Right atrium auricular region (tissue), 2 donors: ENCODE measurements around the gene PHF5A. TPM values are rescaled to one million over a fixed set of nuclear protein-coding genes. Genes with fewer than 3 reads are reported as not detected.

Experiments used
- DNase-seq: peaks from one replicate; pipeline ENCODE4 v3.0.0-alpha.2; 2019; ENCODE audit warnings: low spot score
- H3K27ac ChIP-seq, 2 donors: fragments of 200-600 bp; sonication (generic); 1 replicate in 1 of 2; 2 replicates in 1 of 2; pipeline ENCODE4 v1.5.1; 2016 to 2019
- H3K27me3 ChIP-seq, 2 donors: fragments of 200-600 bp; sonication (generic); one replicate each; pipeline versions ENCODE4 v1.5.1 to v1.6.0; 2017 to 2019
- H3K36me3 ChIP-seq: fragments of 200-600 bp; sonication (generic); one replicate; pipeline ENCODE4 v1.5.1; 2016
- H3K4me1 ChIP-seq, 2 donors: fragments of 200-600 bp; sonication (generic); one replicate each; pipeline versions ENCODE4 v1.5.1 to v1.6.0; 2017 to 2019
- H3K4me3 ChIP-seq, 2 donors: fragments of 200-600 bp; sonication (generic); 1 replicate in 1 of 2; 2 replicates in 1 of 2; pipeline ENCODE4 v1.5.1; 2017 to 2019; ENCODE audit warnings: mild to moderate bottlenecking in 1 of 2, moderate library complexity in 1 of 2
- H3K9me3 ChIP-seq, 2 donors: fragments of 200-600 bp; sonication (generic); one replicate each; pipeline ENCODE4 v1.5.1; 2019
- total RNA-seq, 2 donors: library from RNA; depleted of rRNA; stranded (reverse); fragments of >200 nt; gene quantifications; one replicate each; pipeline ENCODE4 v1.1.0, GENCODE V29; 2016
- TF ChIP-seq, protein P1 (sequence below), 2 donors: fragments of 200-600 bp; sonication (generic); IDR thresholded peaks; one replicate each; pipeline ENCODE4 v1.5.1; 2019; ENCODE audit warnings: antibody characterized with exemption in 2 of 2

The PHF5A gene
- total RNA-seq, 2 donors from 2014 or later, result 19.3 to 23.5 TPM

DNA sequence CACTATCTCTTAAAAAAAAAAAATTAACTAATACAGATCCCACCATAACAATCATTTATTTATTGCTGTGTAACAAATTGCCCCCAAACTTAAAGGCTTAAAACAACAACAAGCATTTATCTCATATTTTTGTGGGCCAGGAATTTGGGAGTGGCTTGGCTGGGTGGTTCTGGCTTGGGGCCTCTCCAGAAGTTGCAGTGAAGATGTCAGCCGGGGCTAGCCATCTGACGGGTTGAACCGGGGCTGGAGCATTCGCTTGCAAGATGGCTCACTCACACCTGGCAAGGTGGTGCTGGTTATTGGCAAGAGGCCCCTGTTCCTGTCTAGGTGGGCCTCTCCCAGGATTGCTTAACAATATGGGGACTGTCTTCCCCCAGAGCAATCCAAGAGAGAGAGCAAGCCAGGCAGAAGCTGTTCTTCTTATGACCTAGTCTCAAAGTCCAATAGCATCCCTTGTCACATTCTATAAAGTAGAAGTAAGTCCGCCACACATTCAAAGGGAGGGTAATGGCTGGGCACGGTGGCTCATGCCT is 29.9 kb upstream of the PHF5A start:
- Histone ChIP-seq H3K36me3 (peaks cover 45% of the 10 kb centered on the region), H3K4me3 (no peak overlapping the region), H3K4me1 (peaks cover 0 to 50% of the 10 kb centered on the region in 2 donors), H3K9me3 (no peaks in the 10 kb centered on the region), H3K27ac (peak overlapping the region; percentile 30 to 63), H3K27me3 (no peaks in the 10 kb centered on the region)
- TF ChIP-seq, protein P1, sequence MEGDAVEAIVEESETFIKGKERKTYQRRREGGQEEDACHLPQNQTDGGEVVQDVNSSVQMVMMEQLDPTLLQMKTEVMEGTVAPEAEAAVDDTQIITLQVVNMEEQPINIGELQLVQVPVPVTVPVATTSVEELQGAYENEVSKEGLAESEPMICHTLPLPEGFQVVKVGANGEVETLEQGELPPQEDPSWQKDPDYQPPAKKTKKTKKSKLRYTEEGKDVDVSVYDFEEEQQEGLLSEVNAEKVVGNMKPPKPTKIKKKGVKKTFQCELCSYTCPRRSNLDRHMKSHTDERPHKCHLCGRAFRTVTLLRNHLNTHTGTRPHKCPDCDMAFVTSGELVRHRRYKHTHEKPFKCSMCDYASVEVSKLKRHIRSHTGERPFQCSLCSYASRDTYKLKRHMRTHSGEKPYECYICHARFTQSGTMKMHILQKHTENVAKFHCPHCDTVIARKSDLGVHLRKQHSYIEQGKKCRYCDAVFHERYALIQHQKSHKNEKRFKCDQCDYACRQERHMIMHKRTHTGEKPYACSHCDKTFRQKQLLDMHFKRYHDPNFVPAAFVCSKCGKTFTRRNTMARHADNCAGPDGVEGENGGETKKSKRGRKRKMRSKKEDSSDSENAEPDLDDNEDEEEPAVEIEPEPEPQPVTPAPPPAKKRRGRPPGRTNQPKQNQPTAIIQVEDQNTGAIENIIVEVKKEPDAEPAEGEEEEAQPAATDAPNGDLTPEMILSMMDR (IDR thresholded peaks at IDR 0.05), result no peak
- DNase-seq, result no peak

DNA sequence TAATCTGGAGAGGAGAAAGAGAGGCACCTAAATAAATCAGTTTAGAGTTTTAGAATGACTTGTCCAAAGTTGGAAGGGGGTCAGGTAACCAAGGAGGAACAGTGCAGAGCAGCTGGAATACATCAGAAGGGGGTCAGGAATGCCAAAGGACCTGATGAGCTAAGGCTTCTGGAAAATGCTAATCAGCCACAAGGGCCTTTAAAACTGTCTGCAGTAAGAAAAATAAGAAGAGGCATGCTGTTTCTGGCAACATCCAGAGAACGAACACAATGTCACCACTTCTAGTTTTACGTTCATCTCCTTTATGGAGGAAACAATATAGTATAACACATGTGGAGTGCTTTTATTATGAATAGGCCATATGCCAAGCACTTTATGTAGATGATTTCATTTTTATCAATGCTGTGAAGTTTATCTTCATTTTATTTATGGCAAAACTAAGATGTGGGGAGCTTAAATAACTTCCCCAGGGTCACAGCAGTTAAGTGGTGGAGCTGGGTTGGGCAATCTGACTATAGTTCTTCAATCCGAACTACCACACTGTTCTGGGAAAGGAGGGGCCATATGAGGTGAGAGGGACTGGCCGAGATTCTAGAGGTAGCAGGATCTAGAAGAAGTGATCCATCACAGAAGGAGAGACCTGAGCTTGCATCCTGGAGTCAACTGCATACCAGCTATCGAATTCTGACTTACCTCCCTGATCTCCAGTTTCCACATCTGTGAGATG is 23.0 kb upstream of the PHF5A start:
- H3K4me1 ChIP-seq, result peaks cover 0 to 92% of the 10 kb centered on the region in 2 donors
- peak overlapping the region; percentile 50 to 81 for H3K27ac ChIP-seq
- TF ChIP-seq, protein P1 (IDR thresholded peaks at IDR 0.05), result no peak
- peaks cover 7% of the 10 kb centered on the region for H3K36me3 ChIP-seq
- no peaks in the 10 kb centered on the region for H3K9me3 ChIP-seq
- no peak for DNase-seq
- no peak overlapping the region for H3K4me3 ChIP-seq
- no peaks in the 10 kb centered on the region for H3K27me3 ChIP-seq

DNA sequence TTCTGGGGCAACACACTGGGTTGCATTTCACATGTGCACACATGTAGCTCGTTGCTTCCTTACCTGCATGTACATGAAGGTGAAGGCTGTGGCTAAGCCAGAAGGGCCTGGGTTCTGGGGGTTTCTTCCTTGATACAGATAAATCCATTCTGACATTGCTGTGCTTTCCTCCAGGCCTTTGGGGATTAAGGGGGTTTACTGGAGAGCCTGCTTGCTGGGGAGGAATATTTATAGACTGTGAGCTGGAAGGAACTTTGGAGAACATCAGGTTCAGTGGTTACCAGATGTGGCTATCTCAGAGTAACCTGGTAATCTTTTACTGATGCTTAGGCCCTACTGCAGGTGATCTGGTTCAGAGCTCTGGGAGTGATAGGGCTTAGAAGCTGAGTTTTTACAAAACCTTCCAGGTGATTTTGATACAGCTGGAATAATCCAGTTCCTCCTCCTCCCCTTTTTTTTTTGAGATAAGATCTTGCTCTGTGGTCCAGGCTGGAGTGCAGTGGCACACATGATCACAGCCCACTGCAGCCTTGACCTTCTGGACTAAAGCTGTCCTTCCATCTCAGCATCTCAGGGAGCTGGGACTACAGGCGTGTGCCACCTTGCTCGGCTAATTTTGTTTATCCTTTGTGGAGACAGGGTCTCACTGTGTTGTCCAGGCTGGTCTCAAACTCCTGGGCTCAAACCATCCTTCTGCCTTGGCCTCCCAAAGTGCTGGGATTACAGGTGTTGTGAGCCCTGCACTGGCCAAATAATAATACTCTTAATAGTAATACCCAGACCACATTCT is 20.3 kb upstream of the PHF5A start:
- Histone ChIP-seq H3K9me3 (no peaks in the 10 kb centered on the region), H3K27ac (peak overlapping the region; percentile 68 to 81), H3K27me3 (no peaks in the 10 kb centered on the region), H3K36me3 (no peaks in the 10 kb centered on the region), H3K4me1 (peaks cover 0 to 88% of the 10 kb centered on the region in 2 donors), H3K4me3 (no peak overlapping the region)
- no peak for DNase-seq
- TF ChIP-seq, protein P1 (IDR thresholded peaks at IDR 0.05), result no peak

DNA sequence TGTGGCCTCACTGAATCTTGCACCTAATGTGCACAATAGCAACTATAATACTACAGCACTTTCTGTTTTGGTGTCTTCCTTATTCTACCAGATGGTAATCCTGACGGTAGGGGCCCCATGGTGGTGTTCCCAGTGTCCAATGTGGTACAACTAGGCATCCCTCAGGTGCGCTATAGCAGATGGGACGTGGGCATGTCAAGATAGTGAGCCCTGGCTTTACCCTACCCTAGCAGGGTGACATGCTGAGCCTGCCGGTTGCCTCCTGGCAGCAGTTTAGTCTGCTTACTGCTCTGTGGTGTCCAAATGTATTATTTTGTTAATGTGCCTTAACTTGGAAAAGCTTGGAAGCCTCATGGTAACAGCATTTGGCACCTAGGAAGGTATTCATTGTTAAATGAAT is 19.6 kb upstream of the PHF5A start:
- Histone ChIP-seq H3K4me3 (no peak overlapping the region), H3K27ac (peak overlapping the region; percentile 68 to 81), H3K36me3 (no peaks in the 10 kb centered on the region), H3K9me3 (no peaks in the 10 kb centered on the region), H3K27me3 (no peaks in the 10 kb centered on the region), H3K4me1 (peaks cover 0 to 88% of the 10 kb centered on the region in 2 donors)
- no peak for DNase-seq
- TF ChIP-seq, protein P1 (IDR thresholded peaks at IDR 0.05), result no peak

DNA sequence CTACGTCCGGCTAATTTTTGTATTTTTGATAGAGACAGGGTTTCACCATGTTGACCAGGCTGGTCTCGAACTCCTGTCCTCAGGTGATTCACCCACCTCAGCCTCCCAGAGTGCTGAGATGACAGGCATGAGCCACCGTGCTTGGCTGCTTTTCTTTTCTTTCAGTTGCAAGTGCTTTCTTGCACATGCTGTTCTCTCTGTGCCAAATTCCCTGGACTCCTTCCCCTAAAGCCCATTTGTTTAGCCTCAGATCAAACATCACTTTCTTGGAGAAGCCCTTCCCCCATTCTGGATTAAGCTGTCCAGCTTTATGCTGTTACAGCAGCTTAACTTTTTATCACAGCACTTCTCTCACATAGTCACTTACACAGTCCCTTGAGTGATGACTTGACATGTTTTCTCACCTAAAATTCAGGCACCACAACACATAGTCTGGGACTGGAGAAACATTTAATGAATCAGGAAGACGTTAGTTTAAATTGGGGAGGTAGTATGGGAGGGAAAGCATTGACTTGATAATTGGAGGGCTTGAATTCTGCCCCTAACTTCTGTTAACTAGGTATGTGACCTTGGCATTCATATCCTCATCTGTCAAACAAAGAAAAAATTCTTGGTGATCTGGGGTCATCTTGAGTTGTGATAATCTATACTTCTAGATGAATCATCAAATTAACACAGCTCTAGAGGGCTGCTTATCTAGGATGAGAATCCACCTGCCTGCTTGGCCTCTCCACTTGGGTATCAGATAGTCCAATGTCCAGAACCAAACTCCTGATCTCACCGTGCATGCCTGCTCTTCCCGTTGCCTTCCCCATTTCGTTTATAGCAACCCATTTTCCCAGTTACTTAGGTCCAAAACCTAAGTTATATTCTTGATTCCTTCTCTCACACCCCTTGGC is 18.8 kb upstream of the PHF5A start:
- peaks cover 0 to 88% of the 10 kb centered on the region in 2 donors for H3K4me1 ChIP-seq
- H3K4me3 ChIP-seq, result no peak overlapping the region
- TF ChIP-seq, protein P1 (IDR thresholded peaks at IDR 0.05), result no peak
- no peaks in the 10 kb centered on the region for H3K27me3 ChIP-seq
- H3K36me3 ChIP-seq, result no peaks in the 10 kb centered on the region
- H3K27ac ChIP-seq, result peak overlapping the region; percentile 68 to 81
- no peak for DNase-seq
- H3K9me3 ChIP-seq, result no peaks in the 10 kb centered on the region
